Measurements from ENCODE around the gene ZSWIM8.

The ZSWIM8 gene

DNA sequence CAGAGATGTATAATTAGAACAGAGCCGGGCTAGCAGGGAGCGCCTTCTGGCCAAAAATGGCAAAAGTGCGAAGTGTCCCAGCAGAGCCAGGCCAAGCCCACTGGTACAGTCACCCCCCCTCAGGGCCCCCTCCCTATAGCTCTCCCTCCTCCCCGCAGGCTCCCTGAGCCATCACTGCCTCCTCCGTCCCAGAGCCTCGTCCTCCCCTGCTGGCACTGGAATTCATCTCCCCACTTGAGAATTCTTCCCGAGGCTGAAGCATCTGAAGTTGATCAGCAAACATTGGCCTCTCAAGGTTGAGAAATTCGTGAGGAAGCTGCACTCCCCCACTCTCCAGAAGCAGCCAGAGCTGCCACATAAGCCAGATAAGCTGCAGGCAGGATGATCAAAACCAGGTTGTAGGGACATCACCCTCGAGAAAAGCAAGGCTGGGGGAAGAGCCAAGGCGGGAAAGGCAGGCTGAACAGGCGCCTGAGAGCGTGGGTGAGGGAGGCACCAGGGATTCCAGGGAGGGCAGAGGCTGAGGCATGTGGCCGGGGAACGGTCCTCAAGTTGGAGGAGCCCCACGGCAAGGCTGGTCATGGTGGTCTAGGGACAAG, 65.6 kb downstream of the ZSWIM8 start:
- H3K27ac ChIP-seq: no peak overlapping the region

More for the DNA sequence above, 65.6 kb downstream of the ZSWIM8 start:
- TF ChIP-seq, protein P1, sequence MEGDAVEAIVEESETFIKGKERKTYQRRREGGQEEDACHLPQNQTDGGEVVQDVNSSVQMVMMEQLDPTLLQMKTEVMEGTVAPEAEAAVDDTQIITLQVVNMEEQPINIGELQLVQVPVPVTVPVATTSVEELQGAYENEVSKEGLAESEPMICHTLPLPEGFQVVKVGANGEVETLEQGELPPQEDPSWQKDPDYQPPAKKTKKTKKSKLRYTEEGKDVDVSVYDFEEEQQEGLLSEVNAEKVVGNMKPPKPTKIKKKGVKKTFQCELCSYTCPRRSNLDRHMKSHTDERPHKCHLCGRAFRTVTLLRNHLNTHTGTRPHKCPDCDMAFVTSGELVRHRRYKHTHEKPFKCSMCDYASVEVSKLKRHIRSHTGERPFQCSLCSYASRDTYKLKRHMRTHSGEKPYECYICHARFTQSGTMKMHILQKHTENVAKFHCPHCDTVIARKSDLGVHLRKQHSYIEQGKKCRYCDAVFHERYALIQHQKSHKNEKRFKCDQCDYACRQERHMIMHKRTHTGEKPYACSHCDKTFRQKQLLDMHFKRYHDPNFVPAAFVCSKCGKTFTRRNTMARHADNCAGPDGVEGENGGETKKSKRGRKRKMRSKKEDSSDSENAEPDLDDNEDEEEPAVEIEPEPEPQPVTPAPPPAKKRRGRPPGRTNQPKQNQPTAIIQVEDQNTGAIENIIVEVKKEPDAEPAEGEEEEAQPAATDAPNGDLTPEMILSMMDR (conservative IDR thresholded peaks at IDR 0.05): no peak
- TF ChIP-seq ZFX (IDR thresholded peaks at IDR 0.05): no peak
